Medulla oblongata (tissue), 1 donor: ENCODE results near the gene MAN2A2.
A peak's percentile ranks its signal among the peaks of the same experiment; 100 is the strongest.
"Not testable (repeated sequence)": the region's sequence is repeated elsewhere in the genome, so short reads cannot be mapped to it uniquely, and the experiment has no call there.

Source experiments
- DNase-seq: peaks from one replicate; pipeline ENCODE4 v3.0.0-alpha.2; 2015; ENCODE audit errors: extremely low spot score

Gene MAN2A2

GRCh38 chr15:90871139-90871715, 31.9 kb upstream of the MAN2A2 start:
- DNase-seq = no peak

- DNase-seq = no peak
Measured at GRCh38 chr15:90871716-90872485, 31.2 kb upstream of the MAN2A2 start.

GRCh38 chr15:90872486-90873184, 30.5 kb upstream of the MAN2A2 start:
- peak; percentile 25 for DNase-seq

DNA sequence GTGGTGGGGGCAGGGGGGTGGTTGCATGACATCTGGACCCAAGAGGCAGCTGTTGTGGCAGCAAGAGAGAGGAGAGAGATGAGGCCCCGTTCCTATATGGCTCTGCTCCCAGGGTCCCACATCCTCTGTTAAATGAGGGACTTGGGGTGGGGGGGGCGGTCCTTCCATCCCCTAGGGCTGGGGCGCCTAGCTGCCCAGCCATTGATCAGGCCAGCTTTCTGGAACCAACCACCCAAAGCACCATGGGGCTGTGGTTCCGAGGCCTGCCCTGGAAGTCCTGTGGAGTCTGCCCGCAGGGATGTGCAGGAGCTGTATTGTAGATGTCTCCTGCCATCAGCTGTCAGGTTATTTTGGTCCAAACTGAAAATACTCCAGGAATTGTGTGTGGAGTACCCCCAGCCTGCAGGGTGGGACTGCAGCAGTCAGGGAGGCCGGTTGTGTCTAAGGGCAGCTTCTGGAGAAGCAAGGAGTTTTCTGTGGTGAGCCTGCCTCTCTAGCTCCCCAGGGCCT, 29.6 kb upstream of the MAN2A2 start:
- DNase-seq = no peak

- DNase-seq = no peak
Measured at GRCh38 chr15:90873998-90874605, 29.0 kb upstream of the MAN2A2 start.

- not testable (repeated sequence) for DNase-seq
Measured at GRCh38 chr15:90874986-90875385, 28.1 kb upstream of the MAN2A2 start.

DNA sequence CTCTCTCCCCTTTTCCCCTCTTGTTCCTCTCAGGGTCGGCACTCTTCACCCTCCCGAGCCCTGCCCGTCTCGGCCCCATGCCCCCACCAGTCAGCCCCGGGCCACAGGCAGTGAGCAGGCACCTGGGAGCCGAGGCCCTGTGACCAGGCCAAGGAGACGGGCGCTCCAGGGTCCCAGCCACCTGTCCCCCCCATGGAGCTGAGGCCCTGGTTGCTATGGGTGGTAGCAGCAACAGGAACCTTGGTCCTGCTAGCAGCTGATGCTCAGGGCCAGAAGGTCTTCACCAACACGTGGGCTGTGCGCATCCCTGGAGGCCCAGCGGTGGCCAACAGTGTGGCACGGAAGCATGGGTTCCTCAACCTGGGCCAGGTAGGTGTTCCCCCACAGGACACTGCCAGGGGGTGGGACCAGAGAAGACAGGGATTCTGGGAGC, 27.5 kb upstream of the MAN2A2 start:
- DNase-seq = no peak

DNA sequence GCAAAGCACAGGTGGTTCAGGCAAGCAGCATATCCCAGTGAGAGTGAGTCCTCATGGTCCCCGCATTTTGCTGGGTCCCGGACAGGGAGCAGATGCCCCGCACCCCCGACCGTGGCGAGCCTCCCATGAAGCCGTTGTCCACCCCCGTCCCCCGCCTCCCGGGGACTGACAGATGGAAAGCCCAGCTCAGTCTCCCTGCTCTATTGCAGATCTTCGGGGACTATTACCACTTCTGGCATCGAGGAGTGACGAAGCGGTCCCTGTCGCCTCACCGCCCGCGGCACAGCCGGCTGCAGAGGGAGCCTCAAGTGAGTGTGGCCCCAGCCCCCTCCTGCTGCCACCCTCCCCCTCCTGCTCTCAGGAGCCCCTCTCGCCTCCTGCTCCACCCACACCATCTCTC, 27.1 kb upstream of the MAN2A2 start:
- DNase-seq = no peak

DNA sequence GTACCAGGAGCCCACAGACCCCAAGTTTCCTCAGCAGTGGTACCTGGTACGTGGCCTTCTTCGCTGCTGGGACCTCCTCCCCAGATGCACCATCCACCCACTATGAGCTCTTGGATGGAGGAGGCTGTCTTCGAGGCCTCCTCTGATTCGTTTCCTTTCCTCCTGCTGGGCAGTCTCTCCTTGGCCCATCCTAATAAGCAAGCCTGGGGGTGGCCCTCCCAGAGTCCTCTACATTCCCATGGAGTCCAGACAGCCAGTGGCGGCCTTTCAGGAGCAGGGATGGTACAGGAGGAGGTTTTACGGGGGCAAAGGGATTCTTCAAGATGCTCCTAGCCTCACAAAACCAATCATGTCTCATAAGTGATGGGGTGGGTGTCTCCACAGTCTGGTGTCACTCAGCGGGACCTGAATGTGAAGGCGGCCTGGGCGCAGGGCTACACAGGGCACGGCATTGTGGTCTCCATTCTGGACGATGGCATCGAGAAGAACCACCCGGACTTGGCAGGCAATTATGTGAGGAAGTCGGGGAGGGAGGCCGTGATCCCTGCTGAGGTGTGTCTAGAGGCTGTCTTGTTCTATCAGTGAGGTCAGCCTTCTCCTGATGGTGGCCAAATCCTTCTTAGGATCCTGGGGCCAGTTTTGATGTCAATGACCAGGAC, 26.5 kb upstream of the MAN2A2 start:
- DNase-seq = no peak

DNA sequence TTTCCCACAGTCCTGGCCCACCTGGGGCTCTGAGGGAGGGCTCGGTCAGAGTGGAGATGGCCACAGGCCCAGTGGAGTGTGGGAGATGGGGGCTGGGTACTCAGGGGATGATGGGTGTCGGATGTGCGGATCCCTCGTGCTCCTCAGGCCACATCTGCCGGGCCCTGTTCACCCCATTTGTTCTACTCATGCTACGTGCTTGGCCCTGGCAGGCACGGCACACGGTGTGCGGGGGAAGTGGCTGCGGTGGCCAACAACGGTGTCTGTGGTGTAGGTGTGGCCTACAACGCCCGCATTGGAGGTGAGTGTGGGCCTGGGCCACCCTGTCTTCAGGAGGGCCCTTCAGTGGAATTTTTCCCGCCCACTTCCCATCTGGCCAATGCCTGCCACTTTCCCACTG, 25.8 kb upstream of the MAN2A2 start:
- DNase-seq = no peak

DNA sequence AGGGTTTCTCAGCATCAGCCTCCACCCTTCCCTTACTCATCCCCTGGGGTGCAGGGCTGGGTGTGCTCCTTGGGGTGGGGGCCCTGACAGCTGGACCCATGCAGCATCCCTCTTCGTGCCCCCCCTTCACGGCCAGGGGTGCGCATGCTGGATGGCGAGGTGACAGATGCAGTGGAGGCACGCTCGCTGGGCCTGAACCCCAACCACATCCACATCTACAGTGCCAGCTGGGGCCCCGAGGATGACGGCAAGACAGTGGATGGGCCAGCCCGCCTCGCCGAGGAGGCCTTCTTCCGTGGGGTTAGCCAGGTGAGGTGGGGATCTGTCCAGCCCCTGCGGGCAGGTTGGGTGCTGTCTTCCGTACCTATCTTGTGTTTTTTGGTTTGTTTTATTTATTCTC, 25.1 kb upstream of the MAN2A2 start:
- no peak for DNase-seq

DNA sequence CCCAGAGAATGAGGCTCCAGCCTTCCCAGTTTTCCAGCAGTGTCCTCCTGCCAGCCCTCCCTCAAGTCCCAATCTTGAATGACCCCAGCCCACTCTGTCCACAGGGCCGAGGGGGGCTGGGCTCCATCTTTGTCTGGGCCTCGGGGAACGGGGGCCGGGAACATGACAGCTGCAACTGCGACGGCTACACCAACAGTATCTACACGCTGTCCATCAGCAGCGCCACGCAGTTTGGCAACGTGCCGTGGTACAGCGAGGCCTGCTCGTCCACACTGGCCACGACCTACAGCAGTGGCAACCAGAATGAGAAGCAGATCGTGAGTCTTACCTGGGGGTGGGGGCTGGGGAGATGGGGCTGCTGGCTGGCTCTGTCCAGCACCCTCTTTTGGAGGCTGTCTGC, 24.4 kb upstream of the MAN2A2 start:
- no peak for DNase-seq

DNA sequence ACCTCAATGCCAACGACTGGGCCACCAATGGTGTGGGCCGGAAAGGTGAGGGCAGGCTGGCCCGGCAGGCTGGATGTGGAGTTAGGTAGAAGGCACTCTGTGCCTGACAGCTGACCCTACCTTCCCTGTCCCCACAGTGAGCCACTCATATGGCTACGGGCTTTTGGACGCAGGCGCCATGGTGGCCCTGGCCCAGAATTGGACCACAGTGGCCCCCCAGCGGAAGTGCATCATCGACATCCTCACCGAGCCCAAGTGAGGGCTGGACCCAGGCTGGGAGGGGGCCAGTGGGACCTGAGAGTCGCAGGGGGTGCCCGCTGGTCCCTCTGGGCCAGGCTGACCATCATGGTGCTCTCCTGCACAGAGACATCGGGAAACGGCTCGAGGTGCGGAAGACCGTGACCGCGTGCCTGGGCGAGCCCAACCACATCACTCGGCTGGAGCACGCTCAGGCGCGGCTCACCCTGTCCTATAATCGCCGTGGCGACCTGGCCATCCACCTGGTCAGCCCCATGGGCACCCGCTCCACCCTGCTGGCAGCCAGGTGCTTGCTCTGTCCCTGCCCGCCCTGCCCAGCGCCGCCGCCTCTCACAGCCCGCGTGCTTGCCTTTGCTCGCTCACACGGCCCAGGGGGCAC, 23.3 kb upstream of the MAN2A2 start:
- DNase-seq = no peak

GRCh38 chr15:90880381-90881145, 22.5 kb upstream of the MAN2A2 start:
- no peak for DNase-seq

- DNase-seq = no peak
Measured at GRCh38 chr15:90881181-90881977, 21.7 kb upstream of the MAN2A2 start.

DNA sequence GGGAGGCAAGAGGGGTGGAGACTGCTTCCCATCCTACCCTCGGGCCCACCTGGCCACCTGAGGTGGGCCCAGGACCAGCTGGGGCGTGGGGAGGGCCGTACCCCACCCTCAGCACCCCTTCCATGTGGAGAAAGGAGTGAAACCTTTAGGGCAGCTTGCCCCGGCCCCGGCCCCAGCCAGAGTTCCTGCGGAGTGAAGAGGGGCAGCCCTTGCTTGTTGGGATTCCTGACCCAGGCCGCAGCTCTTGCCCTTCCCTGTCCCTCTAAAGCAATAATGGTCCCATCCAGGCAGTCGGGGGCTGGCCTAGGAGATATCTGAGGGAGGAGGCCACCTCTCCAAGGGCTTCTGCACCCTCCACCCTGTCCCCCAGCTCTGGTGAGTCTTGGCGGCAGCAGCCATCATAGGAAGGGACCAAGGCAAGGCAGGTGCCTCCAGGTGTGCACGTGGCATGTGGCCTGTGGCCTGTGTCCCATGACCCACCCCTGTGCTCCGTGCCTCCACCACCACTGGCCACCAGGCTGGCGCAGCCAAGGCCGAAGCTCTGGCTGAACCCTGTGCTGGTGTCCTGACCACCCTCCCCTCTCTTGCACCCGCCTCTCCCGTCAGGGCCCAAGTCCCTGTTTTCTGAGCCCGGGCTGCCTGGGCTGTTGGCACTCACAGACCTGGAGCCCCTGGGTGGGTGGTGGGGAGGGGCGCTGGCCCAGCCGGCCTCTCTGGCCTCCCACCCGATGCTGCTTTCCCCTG, 21.0 kb upstream of the MAN2A2 start:
- DNase-seq = no peak

GRCh38 chr15:90882781-90883525, 20.1 kb upstream of the MAN2A2 start:
- no peak for DNase-seq

GRCh38 chr15:90883526-90883975, 19.6 kb upstream of the MAN2A2 start:
- no peak for DNase-seq
